Stromal cell of bone marrow (primary cell): Measurements from ENCODE around the gene PARD6G.
"Not testable (repeated sequence)": the region's sequence is repeated elsewhere in the genome, so short reads cannot be mapped to it uniquely, and the experiment has no call there.

Experiments used
- DNase-seq: peaks from one replicate; pipeline ENCODE4 v3.0.0-alpha.2; 2012; ENCODE audit warnings: low read depth

PARD6G gene

GRCh38 chr18:80170395-80171053 lies 76.8 kb downstream of the PARD6G start:
- no peak for DNase-seq

- DNase-seq, result no peak
Measured at GRCh38 chr18:80169607-80170006, 77.7 kb downstream of the PARD6G start.

- no peak for DNase-seq
Measured at GRCh38 chr18:80168982-80169381, 78.3 kb downstream of the PARD6G start.

- DNase-seq, result no peak
Measured at GRCh38 chr18:80168346-80168745, 79.0 kb downstream of the PARD6G start.

- no peak for DNase-seq
Measured at GRCh38 chr18:80167931-80168330, 79.4 kb downstream of the PARD6G start.

- DNase-seq, result no peak
Measured at GRCh38 chr18:80167331-80167730, 80.0 kb downstream of the PARD6G start.

- DNase-seq, result no peak
Measured at GRCh38 chr18:80166725-80167124, 80.6 kb downstream of the PARD6G start.

- no peak for DNase-seq
Measured at GRCh38 chr18:80166240-80166639, 81.1 kb downstream of the PARD6G start.

GRCh38 chr18:80164727-80165355 lies 82.5 kb downstream of the PARD6G start:
- not testable (repeated sequence) for DNase-seq

- no peak for DNase-seq
Measured at GRCh38 chr18:80163183-80163582, 84.1 kb downstream of the PARD6G start.

- no peak for DNase-seq
Measured at GRCh38 chr18:80161781-80162417, 85.4 kb downstream of the PARD6G start.

GRCh38 chr18:80159713-80160636 lies 87.3 kb downstream of the PARD6G start:
- DNase-seq, result no peak

GRCh38 chr18:80158365-80158764 lies 88.9 kb downstream of the PARD6G start:
- DNase-seq, result no peak

- DNase-seq, result peak; percentile 51
Measured at GRCh38 chr18:80157708-80158343, 89.5 kb downstream of the PARD6G start.

- no peak for DNase-seq
Measured at GRCh38 chr18:80154293-80154692, 93.0 kb downstream of the PARD6G start.

GRCh38 chr18:80149667-80150066 lies 97.6 kb downstream of the PARD6G start:
- DNase-seq, result no peak

GRCh38 chr18:80148326-80149199 lies 98.8 kb downstream of the PARD6G start:
- no peak for DNase-seq

- peak; percentile 67 for DNase-seq
Measured at GRCh38 chr18:80147418-80148325, 99.6 kb downstream of the PARD6G start.

- no peak for DNase-seq
Measured at GRCh38 chr18:80147037-80147417, 100.3 kb downstream of the PARD6G start.
